Heart left ventricle (tissue), 16 donors: ENCODE results near the gene SIRPB2. TPM values are rescaled to one million over a fixed set of nuclear protein-coding genes. Genes with fewer than 3 reads are reported as not detected.

ENCODE experiments used
- ATAC-seq, 4 donors: fragments of 200-7000 bp; cut with Tn5 transposase; one replicate each; pipeline ENCODE4 v1.9.1; 2020 to 2022; ENCODE audit warnings: moderate library complexity in 4 of 4, mild to moderate bottlenecking in 3 of 4, moderate number of reproducible peaks in 1 of 4
- DNase-seq, 5 donors: peaks; one replicate each; pipeline ENCODE4 v3.0.0-alpha.2; 2020
- H3K27ac ChIP-seq, 12 donors: fragments of 200-600 bp; sonication (generic) in 4 of 12; one replicate each; pipeline versions ENCODE4 v1.5.0 to v1.8.0; 2016 to 2022; ENCODE audit warnings: mild to moderate bottlenecking in 2 of 12
- H3K27me3 ChIP-seq, 9 donors: fragments of 200-600 bp; sonication (generic) in 2 of 9; one replicate each; pipeline versions ENCODE4 v1.5.1 to v1.8.0; 2016 to 2022; ENCODE audit warnings: mild to moderate bottlenecking in 3 of 9
- H3K36me3 ChIP-seq, 9 donors: fragments of 200-600 bp; sonication (generic) in 2 of 9; one replicate each; pipeline versions ENCODE4 v1.5.0 to v1.8.0; 2018 to 2022; ENCODE audit warnings: mild to moderate bottlenecking in 2 of 9
- H3K4me1 ChIP-seq, 12 donors: fragments of 200-600 bp; sonication (generic) in 4 of 12; one replicate each; pipeline versions ENCODE4 v1.5.0 to v1.8.0; 2016 to 2022; ENCODE audit warnings: mild to moderate bottlenecking in 3 of 12
- H3K4me3 ChIP-seq, 12 donors: fragments of 200-600 bp; sonication (generic) in 4 of 12; one replicate each; pipeline versions ENCODE4 v1.5.0 to v1.8.0; 2017 to 2022; ENCODE audit warnings: mild to moderate bottlenecking in 9 of 12, moderate library complexity in 4 of 12
- H3K9me3 ChIP-seq, 12 donors: fragments of 200-600 bp; sonication (generic) in 4 of 12; one replicate each; pipeline versions ENCODE4 v1.5.0 to v1.8.0; 2016 to 2022; ENCODE audit warnings: mild to moderate bottlenecking in 1 of 12
- POLR2A ChIP-seq, 2 donors: fragments of 450-650 bp; IDR thresholded peaks; one replicate each; pipeline ENCODE4 v1.6.1; 2017; ENCODE audit warnings: antibody characterized with exemption in 2 of 2, mild to moderate bottlenecking in 2 of 2, moderate library complexity in 2 of 2
- WGBS, 4 donors: extraction: QIAGEN DNeasy Blood & Tissue Kit in 2 of 4; methylation state at CpG; one replicate each; pipeline versions ENCODE4 v1.1.5 to v1.1.7; 2013 to 2018; 5-methylcytosine and 5-hydroxymethylcytosine counted together
- intact Hi-C, 10 donors: fragments of 100-400 bp; cut with DNase I; formaldehyde crosslinking; loops; one replicate each; pipeline versions ENCODE4 v1.11.1 to v1.14.2; 2022
- polyA plus RNA-seq, 2 donors: library from polyadenylated mRNA; stranded (reverse); fragments of 200-250 nt; gene quantifications; one replicate each; pipeline ENCODE4 v1.2.3, GENCODE V29; 2013
- total RNA-seq, 9 donors: library from RNA; depleted of rRNA in 2 of 9; stranded (reverse); fragments of >200 nt in 2 of 9; fragmentation: NEBNext Ultra II Directional in 3 of 9; extraction: Animal tissue kit (Norgen Biotek cat#: 25700) in 3 of 9; gene quantifications; one replicate each; pipeline versions ENCODE4 v1.1.0 to v1.2.4, GENCODE V29; 2016 to 2023
- TF ChIP-seq, protein P1 (sequence below), 12 donors: fragments of 200-600 bp; sonication (generic) in 4 of 12; IDR thresholded peaks; one replicate each; pipeline versions ENCODE4 v1.5.0 to v1.8.0; 2018 to 2022; ENCODE audit warnings: antibody characterized with exemption in 12 of 12, mild to moderate bottlenecking in 5 of 12
- donor health status: ischemic (EF 13 %, LVEDD 7.1; RV severe dilation, severe dysfunction).
- donor health status: healthy with polysubstance abuse.
- donor health status: DM: no; HTN: yes; CAD: no.
- donor health status: DM: no; HTN: no; CAD: no.
- donor health status: ischemic (EF 25% LVEDD 6.9; RV normal size, moderate dysfunction).
- donor health status: ischemic (EF 25% LVEDD 5.7; RV mildly dilated, moderate dysfunction).
- donor health status: healthy.
- donor health status: DM: yes; HTN: yes; CAD: no.
- donor health status: ischemic (EF 35%, LVEDD 5.7; RV mildly dilated, moderate dysfunction).
- donor health status: nonischemic (EF 11% LVEDD 7.7; RV severe dilation, severe dysfunction).
- donor health status: DM: yes; HTN: yes; CAD: no.
- donor health status: PGD.
- donor health status: ischemic (EF 29% LVEDD 5.4; RV normal size, mild dysfunction).
- donor health status: nonischemic (EF 23%, LVEDD 6.1; RV moderate dilation, normal function).

SIRPB2 gene
- total and polyA plus RNA-seq, 11 donors, result 0.74 to 11.9 (median 2.1) TPM

DNA sequence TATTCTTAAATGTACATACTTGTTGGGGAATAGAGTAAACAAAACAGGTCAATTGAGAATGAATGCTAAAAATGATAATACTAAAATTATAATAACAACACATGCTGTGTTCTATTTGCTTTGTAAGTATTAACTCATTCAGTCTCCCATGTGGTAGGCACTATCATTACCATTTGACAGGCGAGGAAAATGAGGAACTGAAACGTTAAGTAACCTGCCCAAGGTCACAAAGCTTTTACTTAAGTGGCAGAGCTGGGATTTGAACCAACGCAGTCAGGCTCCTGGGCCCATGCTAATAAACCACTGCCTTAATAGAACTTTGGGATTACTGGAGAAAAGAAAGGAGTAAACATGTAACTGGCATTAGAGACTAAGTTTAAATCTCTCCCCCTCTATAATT, 28.4 kb downstream of the SIRPB2 start:
- ATAC-seq, result no peak
- TF ChIP-seq POLR2A (IDR thresholded peaks at IDR 0.05), result no peak
- TF ChIP-seq, protein P1, sequence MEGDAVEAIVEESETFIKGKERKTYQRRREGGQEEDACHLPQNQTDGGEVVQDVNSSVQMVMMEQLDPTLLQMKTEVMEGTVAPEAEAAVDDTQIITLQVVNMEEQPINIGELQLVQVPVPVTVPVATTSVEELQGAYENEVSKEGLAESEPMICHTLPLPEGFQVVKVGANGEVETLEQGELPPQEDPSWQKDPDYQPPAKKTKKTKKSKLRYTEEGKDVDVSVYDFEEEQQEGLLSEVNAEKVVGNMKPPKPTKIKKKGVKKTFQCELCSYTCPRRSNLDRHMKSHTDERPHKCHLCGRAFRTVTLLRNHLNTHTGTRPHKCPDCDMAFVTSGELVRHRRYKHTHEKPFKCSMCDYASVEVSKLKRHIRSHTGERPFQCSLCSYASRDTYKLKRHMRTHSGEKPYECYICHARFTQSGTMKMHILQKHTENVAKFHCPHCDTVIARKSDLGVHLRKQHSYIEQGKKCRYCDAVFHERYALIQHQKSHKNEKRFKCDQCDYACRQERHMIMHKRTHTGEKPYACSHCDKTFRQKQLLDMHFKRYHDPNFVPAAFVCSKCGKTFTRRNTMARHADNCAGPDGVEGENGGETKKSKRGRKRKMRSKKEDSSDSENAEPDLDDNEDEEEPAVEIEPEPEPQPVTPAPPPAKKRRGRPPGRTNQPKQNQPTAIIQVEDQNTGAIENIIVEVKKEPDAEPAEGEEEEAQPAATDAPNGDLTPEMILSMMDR (IDR thresholded peaks at IDR 0.05), result no peak
- WGBS, 4 donors, result 72 to 85% (median 79%) methylated on average over 3 of the region's 3 CpGs
- Histone ChIP-seq H3K9me3 (no peaks in the 10 kb centered on the region), H3K4me1 (peaks cover 5 to 40% (median 26%) of the 10 kb centered on the region in 12 donors), H3K36me3 (peaks cover 0 to 76% (median 58%) of the 10 kb centered on the region in 9 donors), H3K27me3 (no peaks in the 10 kb centered on the region), H3K27ac (no peak overlapping the region), H3K4me3 (no peak overlapping the region)
- intact Hi-C loops, result loop anchor here in 2 of 10 donors (10.0 kb wide), 2 partner anchors 338 to 658 kb away; no protein-coding TSS in a partner anchor
- no peak for DNase-seq

DNA sequence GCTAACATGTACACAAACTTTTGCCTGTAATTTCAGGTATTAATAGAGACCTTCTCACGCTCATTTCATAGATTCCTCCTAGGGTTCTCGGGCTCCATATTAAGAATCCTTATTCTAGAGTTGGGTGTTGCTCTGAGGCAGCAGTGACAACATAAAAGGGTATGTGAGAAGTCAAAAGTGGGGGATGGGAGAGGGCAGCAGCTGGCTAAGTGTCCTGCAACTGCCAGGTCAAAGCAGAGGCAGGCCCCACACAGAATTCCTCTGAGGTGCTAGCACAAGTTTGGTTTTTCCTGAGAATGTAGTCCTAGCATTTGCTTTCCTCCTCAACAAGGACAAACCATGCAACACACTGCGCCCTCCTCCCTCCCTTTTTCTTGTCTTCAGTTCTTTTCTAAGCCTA, 29.2 kb downstream of the SIRPB2 start:
- H3K9me3 ChIP-seq, result no peaks in the 10 kb centered on the region
- 95 to 99% (median 96%) methylated on average over 3 of the region's 3 CpGs for WGBS, 4 donors
- H3K4me3 ChIP-seq, result no peak overlapping the region
- intact Hi-C loops, result loop anchor here in 2 of 10 donors (10.0 kb wide), 2 partner anchors 337 to 657 kb away; no protein-coding TSS in a partner anchor
- H3K27ac ChIP-seq, result no peak overlapping the region
- ATAC-seq, result no peak
- H3K36me3 ChIP-seq, result peaks cover 0 to 84% (median 67%) of the 10 kb centered on the region in 9 donors
- no peaks in the 10 kb centered on the region for H3K27me3 ChIP-seq
- no peak for TF ChIP-seq POLR2A (IDR thresholded peaks at IDR 0.05)
- TF ChIP-seq, protein P1 (IDR thresholded peaks at IDR 0.05), result no peak
- H3K4me1 ChIP-seq, result peaks cover 5 to 34% (median 23%) of the 10 kb centered on the region in 12 donors
- no peak for DNase-seq

DNA sequence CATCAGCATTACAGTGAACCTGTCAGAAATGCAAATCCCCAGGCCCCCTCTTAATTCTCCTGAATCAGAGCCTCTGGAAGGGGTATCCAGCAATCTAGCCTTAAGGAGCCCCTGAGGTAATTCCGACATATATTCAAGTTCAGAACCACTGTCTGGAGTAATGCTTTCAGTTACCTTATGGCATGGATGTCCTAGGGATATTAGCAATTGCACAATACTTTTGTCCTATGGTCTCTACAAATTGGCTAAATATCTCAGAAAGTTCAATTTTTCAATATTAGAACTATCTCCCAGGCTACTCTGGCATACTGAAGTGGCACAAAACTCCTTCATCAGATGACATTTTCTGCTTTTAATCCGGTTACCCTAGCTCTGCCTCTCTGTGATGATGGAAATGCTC, 30.9 kb downstream of the SIRPB2 start:
- no peak overlapping the region for H3K27ac ChIP-seq
- H3K36me3 ChIP-seq, result peaks cover 0 to 100% (median 84%) of the 10 kb centered on the region in 9 donors
- peaks cover 0 to 25% (median 16%) of the 10 kb centered on the region in 12 donors for H3K4me1 ChIP-seq
- TF ChIP-seq, protein P1 (IDR thresholded peaks at IDR 0.05), result no peak
- TF ChIP-seq POLR2A (IDR thresholded peaks at IDR 0.05), result no peak
- no peaks in the 10 kb centered on the region for H3K27me3 ChIP-seq
- intact Hi-C loops, result loop anchor here in 2 of 10 donors (10.0 kb wide), 2 partner anchors 335 to 655 kb away; no protein-coding TSS in a partner anchor
- DNase-seq (no peak), ATAC-seq (no peak)
- 89 to 98% (median 95%) methylated on average over 2 of the region's 2 CpGs for WGBS, 4 donors
- H3K9me3 ChIP-seq, result no peaks in the 10 kb centered on the region
- no peak overlapping the region for H3K4me3 ChIP-seq

DNA sequence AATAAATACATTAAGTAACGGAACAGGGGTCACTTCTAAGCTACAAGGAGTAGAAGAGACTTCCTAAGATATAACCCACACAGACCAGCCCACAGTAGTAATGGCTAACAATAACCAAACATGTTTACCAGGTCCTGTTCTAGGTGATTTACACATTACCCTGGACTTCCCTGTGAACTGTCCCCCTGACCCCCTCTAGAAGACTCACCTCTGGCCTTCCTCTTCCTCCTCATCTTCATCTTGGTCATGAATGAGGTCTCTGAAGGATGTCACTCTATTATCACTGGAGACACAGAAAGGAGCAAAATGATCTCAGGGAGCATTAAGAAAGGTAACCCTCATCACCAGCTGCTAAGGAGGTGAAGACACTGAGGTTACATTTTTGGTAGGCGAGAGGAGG, 33.2 kb downstream of the SIRPB2 start:
- no peaks in the 10 kb centered on the region for H3K27me3 ChIP-seq
- H3K9me3 ChIP-seq, result no peaks in the 10 kb centered on the region
- no peak overlapping the region for H3K4me3 ChIP-seq
- peaks cover 0 to 100% (median 93%) of the 10 kb centered on the region in 9 donors for H3K36me3 ChIP-seq
- DNase-seq (no peak), ATAC-seq (no peak)
- H3K27ac ChIP-seq, result no peak overlapping the region
- H3K4me1 ChIP-seq, result peaks cover 0 to 3% (median 0%) of the 10 kb centered on the region in 12 donors
- 96 to 99% (median 97%) methylated on average over 2 of the region's 2 CpGs for WGBS, 4 donors
- intact Hi-C loops, result no loop called here
- TF ChIP-seq, protein P1 (IDR thresholded peaks at IDR 0.05), result no peak
- no peak for TF ChIP-seq POLR2A (IDR thresholded peaks at IDR 0.05)
